NCI-H2081 (cell line): ENCODE measurements around the gene VWC2.

Experiments used
- DNase-seq, 2 experiments: peaks; one replicate each; lab custom pipeline; 2025; lab: John Stamatoyannopoulos, UW

VWC2 gene

GRCh38 chr7:49773218-49773935, at the start of gene VWC2:
Gene VWC2 (plus strand): TSS chr7:49773638. CDS start chr7:49775436, 1,798 bp downstream.
- no peak for DNase-seq

GRCh38 chr7:49724071-49724470, 49.4 kb upstream of the VWC2 start:
- DNase-seq: no peak

DNA sequence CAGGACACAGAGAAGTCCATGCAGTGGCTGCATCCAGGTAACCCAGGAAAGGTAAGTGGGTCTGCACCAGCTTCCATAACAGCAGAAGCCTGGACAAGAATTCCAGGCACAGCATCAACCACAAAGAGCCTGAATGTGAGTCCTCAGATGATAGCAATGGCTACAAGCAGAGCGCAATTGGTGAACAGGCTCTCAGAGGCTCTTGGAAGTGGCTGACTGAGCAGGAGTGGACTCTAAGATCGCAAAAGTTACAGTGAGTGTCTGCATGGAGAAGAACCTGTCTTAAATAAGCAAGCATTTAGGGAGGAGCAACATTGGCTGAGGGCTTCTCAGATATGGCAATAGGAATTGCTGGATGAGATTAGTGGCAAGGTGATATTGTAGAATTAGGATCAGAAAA, 41.6 kb upstream of the VWC2 start:
- DNase-seq: no peak

- no peak for DNase-seq
Observed at GRCh38 chr7:49762666-49763065, 10.8 kb upstream of the VWC2 start.

DNA sequence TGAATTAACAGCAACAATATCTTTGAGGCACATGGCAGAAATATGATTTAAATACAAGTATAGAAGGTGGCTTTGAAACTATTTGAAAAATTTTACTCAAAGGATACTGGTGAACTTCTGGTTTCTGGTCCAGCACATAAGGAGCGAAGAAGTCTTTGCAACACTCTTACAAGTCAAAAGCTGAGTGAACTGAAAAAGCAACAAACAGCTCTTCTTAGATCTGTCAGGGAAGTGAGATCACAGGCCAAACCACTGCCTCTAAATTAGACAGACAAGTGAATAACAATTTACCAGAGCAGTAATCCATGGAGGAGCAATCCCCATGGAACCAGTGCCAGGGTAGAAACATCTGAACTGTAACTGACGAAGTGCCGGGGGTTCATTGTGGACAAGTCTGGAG, 9.6 kb upstream of the VWC2 start:
- DNase-seq: no peak

DNA sequence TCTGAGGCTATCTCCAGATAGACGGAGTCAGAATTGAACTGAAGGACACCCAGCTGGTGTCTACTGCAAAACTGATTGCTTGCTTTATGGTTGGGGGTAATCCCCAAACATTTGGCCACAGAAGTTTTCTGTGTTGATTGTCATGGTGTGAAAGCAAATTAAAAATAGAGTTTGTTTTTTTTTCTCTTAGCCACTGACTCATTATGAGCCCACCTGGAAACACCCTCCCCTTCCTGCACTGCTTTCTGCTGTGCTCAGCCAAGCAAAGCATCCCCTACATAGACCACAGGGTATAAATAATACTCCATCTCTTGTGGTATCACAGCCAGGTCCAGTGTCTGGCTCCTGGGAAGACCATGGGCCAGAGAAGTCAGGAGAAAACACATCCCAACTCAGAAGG, 6.5 kb upstream of the VWC2 start:
- no peak for DNase-seq

DNA sequence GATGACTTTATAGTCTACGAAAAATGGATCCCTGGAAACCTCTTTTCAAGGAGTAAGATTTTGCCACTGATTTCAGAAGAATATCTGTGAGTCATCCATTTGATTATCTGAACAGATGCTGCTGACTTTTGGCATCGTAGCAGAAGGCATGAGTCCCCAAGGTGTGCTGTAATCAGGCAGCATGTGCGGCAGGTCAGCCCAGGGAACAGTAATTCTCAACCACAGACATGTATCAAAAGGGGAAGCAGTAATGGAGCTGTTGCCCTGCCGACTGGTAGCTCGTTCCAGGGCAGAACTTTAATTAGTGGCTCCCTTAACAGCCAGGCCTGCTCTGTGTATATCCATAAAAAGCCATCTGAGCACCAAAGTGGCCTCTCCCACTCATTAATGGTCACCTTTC, 5.7 kb upstream of the VWC2 start:
- DNase-seq: no peak

DNA sequence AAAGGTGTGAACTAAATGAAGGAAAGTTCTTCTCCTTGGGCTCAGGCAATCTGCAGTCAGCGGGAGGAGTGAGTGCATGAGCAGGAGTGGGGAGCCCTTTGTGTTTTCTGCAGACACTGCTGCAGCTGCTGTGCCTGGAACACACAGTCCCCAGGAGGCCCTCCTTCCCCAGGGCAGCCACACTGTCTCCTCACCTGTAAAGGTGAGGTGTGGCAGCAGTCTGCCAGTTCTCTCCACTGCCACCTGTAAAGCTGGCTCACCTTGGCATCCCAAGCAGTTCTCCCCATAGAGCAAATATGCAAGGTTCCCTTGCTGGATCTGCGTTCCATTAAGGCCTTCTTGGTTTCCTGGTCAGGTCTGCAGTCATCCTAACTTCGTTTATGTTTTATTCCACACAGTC, 5.2 kb upstream of the VWC2 start:
- no peak for DNase-seq

GRCh38 chr7:49768835-49769234, 4.6 kb upstream of the VWC2 start:
- no peak for DNase-seq

DNA sequence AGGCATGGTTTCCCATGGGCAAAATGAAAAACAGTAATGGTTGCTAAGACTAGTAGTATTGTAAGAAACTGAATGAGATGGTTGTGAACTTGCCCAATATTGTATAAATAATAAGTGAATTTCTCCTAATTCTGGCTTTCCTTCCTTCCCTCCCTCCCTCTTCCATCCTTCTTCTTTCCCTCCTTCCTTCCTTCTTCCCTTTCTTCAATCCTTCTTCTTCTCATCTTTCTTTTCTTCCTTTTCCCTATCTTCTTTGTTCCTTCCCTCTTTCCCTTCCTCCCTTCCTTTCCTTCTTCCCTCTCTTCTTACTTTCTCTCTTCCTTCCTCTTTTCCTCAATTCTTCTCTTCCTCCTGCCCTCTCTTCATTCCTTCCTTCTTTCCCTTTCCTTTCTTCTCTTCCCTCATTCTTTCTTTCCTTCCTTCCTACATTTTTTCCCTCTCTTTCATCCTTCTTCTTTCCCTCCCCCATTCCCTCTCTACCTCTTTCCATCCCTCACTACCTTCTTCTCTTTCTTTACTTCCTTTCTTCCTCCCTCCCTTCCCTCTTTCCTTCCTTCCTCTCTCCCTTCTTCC, 4.1 kb upstream of the VWC2 start:
- DNase-seq: no peak

- no peak for DNase-seq
Observed at GRCh38 chr7:49770838-49771237, 2.6 kb upstream of the VWC2 start.

- DNase-seq: no peak
Observed at GRCh38 chr7:49771427-49772176, 1.8 kb upstream of the VWC2 start.

GRCh38 chr7:49772916-49773217, 571 bp upstream of the VWC2 start:
- DNase-seq: no peak

DNA sequence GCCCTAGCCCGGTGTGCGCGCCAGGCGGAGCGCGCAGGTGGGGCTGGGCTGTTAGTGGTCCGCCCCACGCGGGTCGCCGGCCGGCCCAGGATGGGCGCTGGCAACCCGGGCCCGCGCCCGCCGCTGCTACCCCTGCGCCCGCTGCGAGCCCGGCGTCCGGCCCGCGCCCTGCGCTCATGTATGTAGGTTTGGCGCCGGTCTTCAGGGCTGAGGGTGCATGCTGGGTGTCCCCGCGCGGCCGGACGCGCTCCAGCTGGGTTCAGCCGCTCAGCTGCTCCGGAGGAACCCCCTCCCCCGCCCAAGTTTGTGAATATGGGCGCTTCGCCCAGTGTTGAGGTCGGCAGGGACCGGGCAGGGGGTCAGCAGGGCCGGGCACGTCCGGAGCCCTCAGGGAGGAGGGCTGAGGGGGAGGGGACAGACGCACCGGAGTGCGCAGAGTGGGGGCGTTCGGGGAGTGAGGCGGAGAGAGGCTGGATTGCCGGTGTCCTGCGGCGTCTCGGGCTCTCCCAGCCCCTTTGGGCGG, 559 bp downstream of the VWC2 start:
- DNase-seq: no peak

DNA sequence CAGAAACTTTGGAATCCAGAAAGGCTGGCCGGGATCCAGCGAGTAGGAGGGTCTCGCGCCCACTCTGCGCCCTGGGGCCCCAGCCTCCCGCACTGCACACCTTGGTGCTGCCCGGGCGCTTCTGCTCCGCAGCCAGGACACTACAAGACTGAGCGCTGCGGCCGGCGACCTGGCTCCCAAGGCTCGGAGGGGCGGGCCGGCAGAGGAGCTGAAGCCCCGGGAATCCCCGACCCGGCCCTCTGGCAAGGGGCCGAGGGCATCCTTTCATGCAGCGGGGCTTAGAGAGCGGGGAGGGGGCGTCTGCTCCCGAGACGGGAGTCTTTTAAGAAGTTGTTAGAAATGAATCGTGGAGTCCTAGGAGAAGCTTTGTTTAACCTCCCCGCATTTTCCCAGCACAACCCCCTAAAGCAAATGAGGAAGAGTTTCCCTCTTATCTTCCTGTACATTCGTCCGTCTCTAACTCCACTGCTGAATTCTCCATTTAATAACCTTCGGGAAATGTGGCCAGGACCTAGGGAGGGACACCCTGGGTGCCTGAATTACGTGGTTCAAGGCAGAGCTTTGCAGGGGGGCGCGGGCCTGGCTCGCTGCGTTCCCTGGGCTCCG, 1.1 kb downstream of the VWC2 start:
- no peak for DNase-seq

DNA sequence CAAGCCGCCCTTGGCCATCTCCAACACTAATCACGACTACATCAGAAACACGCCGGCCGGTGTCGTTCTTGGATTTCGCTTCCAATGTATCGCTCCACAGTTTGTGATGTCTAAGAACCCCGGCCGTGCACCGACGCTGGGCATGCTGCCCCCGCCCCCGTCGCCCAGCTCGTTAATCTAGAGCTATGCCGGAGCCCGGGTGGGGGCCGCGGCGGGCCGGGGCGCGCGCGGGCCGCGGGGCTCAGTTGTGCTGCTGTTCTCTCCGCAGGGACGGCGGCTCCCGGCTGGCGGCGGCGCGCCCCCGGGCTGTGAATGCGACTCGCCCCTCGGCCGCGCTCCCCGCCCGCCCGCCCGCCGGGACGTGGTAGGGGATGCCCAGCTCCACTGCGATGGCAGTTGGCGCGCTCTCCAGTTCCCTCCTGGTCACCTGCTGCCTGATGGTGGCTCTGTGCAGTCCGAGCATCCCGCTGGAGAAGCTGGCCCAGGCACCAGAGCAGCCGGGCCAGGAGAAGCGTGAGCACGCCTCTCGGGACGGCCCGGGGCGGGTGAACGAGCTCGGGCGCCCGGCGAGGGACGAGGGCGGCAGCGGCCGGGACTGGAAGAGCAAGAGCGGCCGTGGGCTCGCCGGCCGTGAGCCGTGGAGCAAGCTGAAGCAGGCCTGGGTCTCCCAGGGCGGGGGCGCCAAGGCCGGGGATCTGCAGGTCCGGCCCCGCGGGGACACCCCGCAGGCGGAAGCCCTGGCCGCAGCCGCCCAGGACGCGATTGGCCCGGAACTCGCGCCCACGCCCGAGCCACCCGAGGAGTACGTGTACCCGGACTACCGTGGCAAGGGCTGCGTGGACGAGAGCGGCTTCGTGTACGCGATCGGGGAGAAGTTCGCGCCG, 1.9 kb downstream of the VWC2 start:
- no peak for DNase-seq

GRCh38 chr7:49775949-49776443, 2.6 kb downstream of the VWC2 start:
- no peak for DNase-seq

DNA sequence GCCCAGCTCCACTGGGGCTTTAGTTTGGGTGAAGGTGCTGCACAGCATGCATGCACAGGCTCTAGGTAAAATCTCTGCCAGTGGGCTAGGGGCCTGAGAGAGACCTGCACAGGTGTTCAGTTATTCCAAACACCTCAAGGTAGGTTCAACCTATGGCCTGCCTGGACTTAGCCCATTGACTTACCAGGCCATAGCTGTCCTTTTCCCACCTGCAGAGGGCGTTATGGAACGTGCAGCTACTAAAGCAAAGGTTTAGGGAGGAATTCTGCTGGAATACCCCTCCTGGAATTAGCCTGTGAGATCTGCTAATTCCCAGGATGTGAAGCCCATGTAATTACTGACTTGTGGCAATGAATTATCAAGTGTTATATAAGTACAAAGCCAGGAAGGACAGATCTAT, 3.6 kb downstream of the VWC2 start:
- no peak for DNase-seq

GRCh38 chr7:49778731-49779270, 5.4 kb downstream of the VWC2 start:
- no peak for DNase-seq

GRCh38 chr7:49780953-49781352, 7.5 kb downstream of the VWC2 start:
- DNase-seq: no peak

DNA sequence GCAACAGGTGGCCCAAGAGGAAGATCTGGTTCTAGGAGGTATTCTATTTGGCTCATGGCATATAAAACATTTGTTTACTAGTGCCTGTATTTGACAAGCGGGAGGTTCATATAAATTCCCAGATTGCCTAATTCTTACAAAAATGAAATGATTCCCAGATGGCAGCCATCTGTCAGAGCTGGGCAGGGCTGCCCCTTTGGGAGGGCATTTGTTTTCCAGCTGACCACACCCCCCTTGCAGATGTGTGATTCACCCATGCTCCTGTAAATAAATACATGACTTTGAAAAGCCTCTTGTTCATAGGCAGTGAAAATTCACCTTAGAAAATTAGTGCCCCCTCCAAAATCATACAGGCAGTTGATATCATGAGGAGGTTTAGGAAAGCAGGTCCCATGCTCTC, 8.6 kb downstream of the VWC2 start:
- no peak for DNase-seq
